Hepatocyte (in vitro differentiated cells): ENCODE measurements around the gene RAP1B. TPM values are rescaled to one million over a fixed set of nuclear protein-coding genes. Genes with fewer than 3 reads are reported as not detected.
"Not testable (repeated sequence)": the region's sequence is repeated elsewhere in the genome, so short reads cannot be mapped to it uniquely, and the experiment has no call there.

Experiments
- DNase-seq: peaks from one replicate; pipeline ENCODE4 v3.0.0-alpha.2; 2016; ENCODE audit warnings: low spot score
- H2AFZ ChIP-seq: fragments of 200-600 bp; sonication (generic); 2 replicates; pipeline ENCODE4 v1.6.0; 2016; ENCODE audit warnings: antibody characterized with exemption, mild to moderate bottlenecking
- H3K27ac ChIP-seq: fragments of 200-600 bp; sonication (generic); 2 replicates; pipeline ENCODE4 v1.5.1; 2016; ENCODE audit warnings: mild to moderate bottlenecking
- H3K27me3 ChIP-seq: fragments of 200-600 bp; sonication (generic); 2 replicates; pipeline ENCODE4 v1.6.1; 2016
- H3K36me3 ChIP-seq: fragments of 200-600 bp; sonication (generic); replicated peaks from 2 replicates; pipeline ENCODE4 v1.5.1; 2016; ENCODE audit warnings: low read depth; ENCODE audit not compliant: insufficient read depth
- H3K4me1 ChIP-seq: fragments of 200-600 bp; sonication (generic); 2 replicates; pipeline ENCODE4 v1.5.1; 2016; ENCODE audit warnings: mild to moderate bottlenecking, moderate library complexity; ENCODE audit not compliant: insufficient read depth
- H3K4me2 ChIP-seq: fragments of 200-600 bp; sonication (generic); 2 replicates; pipeline ENCODE4 v1.6.0; 2016
- H3K4me3 ChIP-seq: fragments of 200-600 bp; sonication (generic); 2 replicates; pipeline ENCODE4 v1.5.1; 2016; ENCODE audit warnings: mild to moderate bottlenecking
- H3K79me2 ChIP-seq: fragments of 200-600 bp; sonication (generic); 2 replicates; pipeline ENCODE4 v1.6.0; 2017; ENCODE audit warnings: mild to moderate bottlenecking
- H3K9me2 ChIP-seq: fragments of 200-600 bp; sonication (generic); replicated peaks from 2 replicates; pipeline ENCODE4 v1.6.0; 2017; ENCODE audit warnings: mild to moderate bottlenecking; ENCODE audit not compliant: insufficient read depth
- H3K9me3 ChIP-seq: fragments of 200-600 bp; sonication (generic); 2 replicates; pipeline ENCODE4 v1.5.1; 2016; ENCODE audit warnings: low read depth, mild to moderate bottlenecking
- H4K20me1 ChIP-seq: fragments of 200-600 bp; sonication (generic); 2 replicates; pipeline ENCODE4 v1.6.0; 2016; ENCODE audit warnings: mild to moderate bottlenecking; ENCODE audit not compliant: insufficient read depth, poor library complexity, severe bottlenecking
- CTCF ChIP-seq: fragments of 200-600 bp; sonication (generic); IDR thresholded peaks from 2 replicates; pipeline ENCODE4 v1.5.1; 2016; ENCODE audit warnings: antibody characterized with exemption, mild to moderate bottlenecking; ENCODE audit not compliant: poor library complexity
- EZH2 ChIP-seq: fragments of 200-600 bp; sonication (generic); IDR thresholded peaks from 2 replicates; pipeline ENCODE4 v1.6.1; 2016; ENCODE audit warnings: antibody characterized with exemption, mild to moderate bottlenecking, borderline replicate concordance
- EZH2phosphoT487 ChIP-seq: fragments of 200-600 bp; sonication (generic); IDR thresholded peaks from one replicate; pipeline ENCODE4 v1.6.1; 2018; ENCODE audit warnings: antibody characterized with exemption, mild to moderate bottlenecking, low read depth, moderate library complexity; ENCODE audit not compliant: unreplicated experiment, severe bottlenecking
- WGBS: methylation state at CpG from one replicate; pipeline ENCODE4 v1.1.6; 2016; ENCODE audit warnings: low lambda C conversion rate; ENCODE audit errors: missing lambda C conversion rate; 5-methylcytosine and 5-hydroxymethylcytosine counted together
- polyA plus RNA-seq: library from polyadenylated mRNA; unstranded; fragments of >200 nt; fragmentation: Nextera tagmentation; extraction: Ambion mirVana; gene quantifications from 2 replicates; pipeline ENCODE4 v1.2.1, GENCODE V29; 2016
- total RNA-seq: library from RNA; depleted of rRNA; stranded (reverse); fragments of >200 nt; gene quantifications from 2 replicates; pipeline ENCODE4 v1.2.3, GENCODE V29; 2014

The RAP1B gene
- total and polyA plus RNA-seq, 2 experiments from 2014 or later: 179 to 257 TPM

DNA sequence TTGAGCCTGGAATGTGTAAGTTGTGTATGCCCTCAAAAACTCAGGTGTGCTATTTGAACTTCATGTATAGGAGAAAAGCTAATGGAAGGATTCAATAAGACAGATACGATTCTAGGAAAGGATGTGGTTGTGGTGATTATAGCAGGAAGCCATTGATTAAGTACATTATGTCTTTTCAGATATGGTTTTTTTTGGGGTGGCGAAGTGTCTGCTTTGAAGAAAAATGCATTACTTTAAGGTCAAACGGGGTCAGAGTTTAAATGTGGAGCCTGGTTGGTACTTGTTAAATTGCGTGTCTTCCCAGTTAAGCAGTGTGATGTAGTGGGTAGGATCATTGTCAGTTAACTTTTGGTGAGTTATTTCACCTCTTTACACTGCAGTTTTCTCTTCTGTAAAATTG, 63.1 kb downstream of the RAP1B start:
- Histone ChIP-seq H3K4me3 (no peak overlapping the region), H2AFZ (no peak overlapping the region), H3K4me2 (no peak overlapping the region), H3K9me2 (no peaks in the 10 kb centered on the region), H4K20me1 (no peaks in the 10 kb centered on the region), H3K4me1 (no peaks in the 10 kb centered on the region), H3K9me3 (no peaks in the 10 kb centered on the region), H3K36me3 (no peaks in the 10 kb centered on the region), H3K27me3 (no peaks in the 10 kb centered on the region), H3K27ac (no peak overlapping the region), H3K79me2 (no peaks in the 10 kb centered on the region)
- WGBS: 79% methylated on average over 4 of the region's 4 CpGs
- TF ChIP-seq EZH2 (no peak), EZH2phosphoT487 (no peak), CTCF (no peak)
- no peak for DNase-seq

DNA sequence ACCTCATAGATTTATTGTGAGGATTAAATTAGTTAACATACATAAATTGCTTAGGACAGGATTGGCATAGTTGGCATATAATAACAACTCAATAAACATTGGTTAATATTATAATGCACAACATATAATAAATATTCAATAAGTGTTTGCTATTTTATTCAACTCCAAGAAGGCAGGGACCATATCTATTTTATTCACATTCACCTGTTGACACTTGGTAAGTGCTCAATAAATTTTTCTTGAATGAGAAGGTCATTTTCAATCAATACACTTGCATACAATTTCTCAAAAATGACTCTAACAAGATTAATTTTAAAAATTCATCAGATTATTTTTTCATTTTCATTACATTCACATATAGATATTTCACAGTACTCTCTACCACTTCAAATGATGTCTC, 63.7 kb downstream of the RAP1B start:
- no peak overlapping the region for H2AFZ ChIP-seq
- no peaks in the 10 kb centered on the region for H3K9me2 ChIP-seq
- H3K4me3 ChIP-seq: no peak overlapping the region
- TF ChIP-seq EZH2: no peak
- no peak for TF ChIP-seq EZH2phosphoT487
- no peak for TF ChIP-seq CTCF
- no peaks in the 10 kb centered on the region for H3K27me3 ChIP-seq
- H4K20me1 ChIP-seq: no peaks in the 10 kb centered on the region
- no peak overlapping the region for H3K27ac ChIP-seq
- no peaks in the 10 kb centered on the region for H3K4me1 ChIP-seq
- H3K36me3 ChIP-seq: no peaks in the 10 kb centered on the region
- H3K4me2 ChIP-seq: no peak overlapping the region
- no peaks in the 10 kb centered on the region for H3K9me3 ChIP-seq
- H3K79me2 ChIP-seq: no peaks in the 10 kb centered on the region
- DNase-seq: no peak

DNA sequence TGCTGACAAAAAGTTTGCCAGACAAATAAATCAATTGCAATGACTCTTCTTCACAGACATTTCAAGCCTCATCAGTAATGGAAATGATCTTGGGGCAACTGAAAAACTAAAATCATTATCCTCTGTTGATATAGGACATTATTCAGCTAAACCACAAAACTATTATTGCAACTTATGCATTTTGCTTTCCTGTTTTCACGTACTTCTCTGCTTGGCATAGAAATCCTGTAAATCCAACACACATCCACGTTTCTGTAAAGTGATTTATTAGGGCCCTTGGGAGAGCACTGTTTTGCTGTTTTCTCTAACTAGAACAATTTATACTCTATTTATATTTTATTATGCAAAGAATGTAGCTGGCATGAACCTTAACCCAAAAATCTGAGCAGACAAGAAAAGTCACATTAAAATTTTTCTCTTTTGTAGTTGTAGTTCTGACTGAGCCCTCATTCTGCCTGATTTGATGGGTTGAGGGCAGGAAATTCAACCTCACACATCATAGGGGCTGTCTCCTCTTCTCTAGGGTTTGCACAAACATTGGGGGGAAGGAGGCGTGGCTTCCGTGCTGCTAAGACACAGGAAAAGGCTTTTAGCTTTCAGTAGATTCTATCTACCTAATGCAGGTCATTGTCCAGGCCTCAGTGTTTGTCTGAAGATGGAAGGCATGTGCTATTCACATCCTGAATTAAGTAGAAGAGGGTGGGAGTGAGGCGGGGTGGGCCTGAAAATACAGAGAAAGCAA, 64.6 kb downstream of the RAP1B start:
- WGBS: 49% methylated on average over 5 of the region's 5 CpGs
- no peaks in the 10 kb centered on the region for H3K4me1 ChIP-seq
- H3K36me3 ChIP-seq: no peaks in the 10 kb centered on the region
- H4K20me1 ChIP-seq: no peaks in the 10 kb centered on the region
- no peaks in the 10 kb centered on the region for H3K9me2 ChIP-seq
- no peaks in the 10 kb centered on the region for H3K9me3 ChIP-seq
- H3K79me2 ChIP-seq: no peaks in the 10 kb centered on the region
- H3K4me3 ChIP-seq: no peak overlapping the region
- no peak overlapping the region for H2AFZ ChIP-seq
- H3K27me3 ChIP-seq: no peaks in the 10 kb centered on the region
- TF ChIP-seq EZH2phosphoT487: no peak
- TF ChIP-seq EZH2: no peak
- H3K27ac ChIP-seq: no peak overlapping the region
- DNase-seq: no peak
- no peak overlapping the region for H3K4me2 ChIP-seq

- not testable (repeated sequence) for H3K4me2 ChIP-seq, H3K9me2 ChIP-seq, H3K36me3 ChIP-seq, H3K4me3 ChIP-seq, H4K20me1 ChIP-seq, H3K27ac ChIP-seq, H3K9me3 ChIP-seq, DNase-seq, H3K27me3 ChIP-seq, H3K79me2 ChIP-seq, H3K4me1 ChIP-seq, H2AFZ ChIP-seq
- WGBS: 97% methylated on average over 5 of the region's 5 CpGs
Measured at GRCh38 chr12:68676854-68677253, 66.2 kb downstream of the RAP1B start.
